ENCODE data around the gene WAC. TPM values are rescaled to one million over a fixed set of nuclear protein-coding genes. Genes with fewer than 3 reads are reported as not detected.
A peak's percentile ranks its signal among the peaks of the same experiment; 100 is the strongest.

Gene WAC
- total RNA-seq, 4 donors from 2014 or later: 165 to 189 (median 169) TPM

- peak; percentile 83 to 90 for DNase-seq
- Histone ChIP-seq H3K9me3 (no peaks in the 10 kb centered on the region), H3K27me3 (no peaks in the 10 kb centered on the region), H3K36me3 (no peaks in the 10 kb centered on the region), H3K4me3 (replicated peaks in 1 of 3) (no peak overlapping the region), H3K4me1 (peaks cover 5 to 6% of the 10 kb centered on the region in 2 donors), H3K27ac (no peak overlapping the region)
- TF ChIP-seq POLR2A (IDR thresholded peaks at IDR 0.05) (no peak), CTCF (IDR thresholded peaks at IDR 0.05) (peak; percentile 55 to 85 (median 78))
- 17 to 19% methylated on average over 15 of the region's 15 CpGs for WGBS, 2 donors
- intact Hi-C loops (cut with DNase I): no loop called here
Measured at GRCh38 chr10:28628184-28628893, 95.4 kb downstream of the WAC start.

- H3K27me3 ChIP-seq: no peaks in the 10 kb centered on the region
- intact Hi-C loops (cut with DNase I): no loop called here
- 55 to 67% methylated on average over 5 of the region's 5 CpGs for WGBS, 2 donors
Measured at GRCh38 chr10:28631896-28632583, 99.1 kb downstream of the WAC start.

GRCh38 chr10:28632584-28632945 lies 99.6 kb downstream of the WAC start:
- no peaks in the 10 kb centered on the region for H3K36me3 ChIP-seq
- intact Hi-C loops (cut with DNase I): no loop called here
- WGBS, 2 donors: 48 to 65% methylated on average over 1 of the region's 1 CpG

More at GRCh38 chr10:28631896-28632583, 99.1 kb downstream of the WAC start:
- Histone ChIP-seq H3K27ac (no peak overlapping the region), H3K36me3 (no peaks in the 10 kb centered on the region), H3K4me3 (replicated peaks in 1 of 3) (no peak overlapping the region), H3K9me3 (no peaks in the 10 kb centered on the region), H3K4me1 (peaks cover 5 to 6% of the 10 kb centered on the region in 2 donors)
- DNase-seq: peak; percentile 16 to 51
- no peak for TF ChIP-seq CTCF (IDR thresholded peaks at IDR 0.05)
- no peak for TF ChIP-seq POLR2A (IDR thresholded peaks at IDR 0.05)

DNA sequence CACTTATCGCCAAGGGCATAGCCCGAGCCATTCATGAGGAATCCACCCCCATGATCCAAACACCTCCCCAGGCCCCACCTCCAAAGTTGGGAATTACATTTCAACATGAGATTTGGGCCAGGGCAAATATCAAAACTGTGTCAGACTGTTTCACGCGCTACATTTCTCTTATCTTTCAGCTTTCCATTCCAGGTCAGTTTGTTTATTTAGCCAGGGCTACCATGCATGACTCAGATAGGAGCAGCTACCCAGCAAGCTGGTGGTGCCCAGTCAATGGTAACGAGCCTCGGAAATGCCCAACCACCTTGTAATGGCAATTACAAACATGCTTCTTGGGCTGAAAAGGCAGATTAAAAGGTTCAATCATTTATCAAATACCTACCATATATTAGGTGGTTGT lies 100.8 kb downstream of the WAC start:
- no peak overlapping the region for H3K4me3 ChIP-seq (replicated peaks in 1 of 3)
- no peaks in the 10 kb centered on the region for H3K27me3 ChIP-seq
- peak overlapping the region in 1 of 3 donors; percentile 51 for H3K27ac ChIP-seq
- 45 to 54% methylated on average over 6 of the region's 6 CpGs for WGBS, 2 donors
- intact Hi-C loops (cut with DNase I): no loop called here
- no peaks in the 10 kb centered on the region for H3K4me1 ChIP-seq
- TF ChIP-seq CTCF (IDR thresholded peaks at IDR 0.05) (no peak), POLR2A (IDR thresholded peaks at IDR 0.05) (no peak)
- H3K36me3 ChIP-seq: no peaks in the 10 kb centered on the region
- H3K9me3 ChIP-seq: no peaks in the 10 kb centered on the region
- DNase-seq: peak; percentile 71 to 80

More at GRCh38 chr10:28632584-28632945, 99.6 kb downstream of the WAC start:
- Histone ChIP-seq H3K4me1 (peaks cover 5 to 6% of the 10 kb centered on the region in 2 donors), H3K4me3 (replicated peaks in 1 of 3) (no peak overlapping the region), H3K27ac (no peak overlapping the region), H3K27me3 (no peaks in the 10 kb centered on the region), H3K9me3 (no peaks in the 10 kb centered on the region)
- no peak for DNase-seq
- TF ChIP-seq CTCF (IDR thresholded peaks at IDR 0.05) (no peak), POLR2A (IDR thresholded peaks at IDR 0.05) (no peak)

DNA sequence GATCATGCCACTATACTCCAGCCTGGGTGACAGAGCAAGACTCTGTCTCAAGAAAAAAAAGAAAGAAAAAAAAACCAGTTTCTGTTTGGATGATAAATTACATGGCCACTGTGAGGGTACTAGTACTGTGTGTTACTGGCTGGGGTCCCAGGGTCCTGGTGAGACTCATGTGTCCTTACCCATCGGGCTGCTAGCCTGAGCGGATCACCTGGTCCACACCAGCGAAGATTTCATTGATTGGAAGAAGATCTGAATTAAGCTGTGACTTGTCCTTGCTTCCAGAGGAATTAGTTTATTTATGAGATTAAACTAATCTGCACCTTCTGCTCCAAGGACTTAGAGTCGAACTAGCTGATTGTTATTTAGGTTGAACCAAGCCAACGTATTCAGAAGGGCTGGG lies 104.4 kb downstream of the WAC start:
- intact Hi-C loops (cut with DNase I): no loop called here
- H3K9me3 ChIP-seq: no peaks in the 10 kb centered on the region
- H3K4me1 ChIP-seq: no peaks in the 10 kb centered on the region
- no peak for DNase-seq
- no peak overlapping the region for H3K27ac ChIP-seq
- 70 to 83% methylated on average over 5 of the region's 5 CpGs for WGBS, 2 donors
- H3K36me3 ChIP-seq: no peaks in the 10 kb centered on the region
- H3K4me3 ChIP-seq (replicated peaks in 1 of 3): no peak overlapping the region
- no peak for TF ChIP-seq CTCF (IDR thresholded peaks at IDR 0.05)
- TF ChIP-seq POLR2A (IDR thresholded peaks at IDR 0.05): no peak
- H3K27me3 ChIP-seq: no peaks in the 10 kb centered on the region

Measured in thyroid gland (tissue), 4 donors.